Upper lobe of left lung (tissue), 6 donors: ENCODE measurements around the gene GDPGP1. TPM values are rescaled to one million over a fixed set of nuclear protein-coding genes. Genes with fewer than 3 reads are reported as not detected.
A peak's percentile ranks its signal among the peaks of the same experiment; 100 is the strongest.

ENCODE experiments used
- ATAC-seq, 2 donors: fragments of 200-7000 bp; cut with Tn5 transposase; one replicate each; pipeline ENCODE4 v1.9.1; 2022; ENCODE audit warnings: mild to moderate bottlenecking in 2 of 2, moderate library complexity in 2 of 2; ENCODE audit not compliant: low FRiP score in 2 of 2
- DNase-seq, 2 donors: peaks; one replicate each; pipeline ENCODE4 v3.0.0-alpha.2; 2019 to 2020
- H3K27ac ChIP-seq, 4 donors: fragments of 200-600 bp; sonication (generic); one replicate each; pipeline ENCODE4 v1.5.1; 2016 to 2019
- H3K27me3 ChIP-seq, 4 donors: fragments of 200-600 bp; sonication (generic); one replicate each; pipeline ENCODE4 v1.5.1; 2017 to 2019
- H3K36me3 ChIP-seq, 4 donors: fragments of 200-600 bp; sonication (generic); one replicate each; pipeline ENCODE4 v1.5.1; 2016 to 2019
- H3K4me1 ChIP-seq, 4 donors: fragments of 200-600 bp; sonication (generic); one replicate each; pipeline ENCODE4 v1.5.1; 2018 to 2019
- H3K4me3 ChIP-seq, 4 donors: fragments of 200-600 bp; sonication (generic); one replicate each; pipeline ENCODE4 v1.5.1; 2017 to 2019; ENCODE audit warnings: mild to moderate bottlenecking in 2 of 4, moderate library complexity in 1 of 4
- H3K9me3 ChIP-seq, 4 donors: fragments of 200-600 bp; sonication (generic); one replicate each; pipeline ENCODE4 v1.5.1; 2018 to 2019
- EP300 ChIP-seq, 4 donors: sonication (generic); formaldehyde crosslinking; IDR thresholded peaks; one replicate each; pipeline ENCODE4 v1.5.1; 2017; ENCODE audit warnings: antibody characterized with exemption in 4 of 4, control low read depth in 2 of 4
- POLR2A ChIP-seq, 4 donors: fragments of 450-650 bp; IDR thresholded peaks; one replicate each; pipeline ENCODE4 v1.5.1; 2016 to 2017; ENCODE audit warnings: antibody characterized with exemption in 4 of 4, mild to moderate bottlenecking in 2 of 4
- POLR2AphosphoS5 ChIP-seq, 2 donors: sonication (generic); formaldehyde crosslinking; IDR thresholded peaks; one replicate each; pipeline ENCODE4 v1.5.1; 2017; ENCODE audit warnings: antibody characterized with exemption in 2 of 2
- WGBS, 2 donors: methylation state at CpG; one replicate each; pipeline ENCODE4 v1.1.5; 2017 to 2018; 5-methylcytosine and 5-hydroxymethylcytosine counted together
- small RNA-seq, 4 donors: library from RNA; depleted of rRNA; stranded (forward); fragments of <200 nt; gene quantifications; one replicate each; pipeline ENCODE3, GENCODE V24; 2016
- total RNA-seq, 6 donors: library from RNA; depleted of rRNA in 4 of 6; stranded (reverse); fragments of >200 nt in 4 of 6; gene quantifications; one replicate each; pipeline versions ENCODE4 v1.1.0 to v1.2.1, GENCODE V29; 2016 to 2021
- TF ChIP-seq, protein P1 (sequence below), 6 experiments: fragments of 450-650 bp in 4 of 6; fragments of 200-600 bp in 2 of 6; sonication (generic) in 2 of 6; IDR thresholded peaks; one replicate each; pipeline ENCODE4 v1.5.1; 2016 to 2019; ENCODE audit warnings: antibody characterized with exemption in 6 of 6
- donor health status: DM: no; HTN: no; CAD: no; lungs with moderate emphysema.
- donor health status: DM: no; HTN: yes; CAD: no; lungs with severe emphysema.

Gene GDPGP1
- total RNA-seq, 6 donors from 2014 or later: 7.2 to 27.2 (median 10.3) TPM

DNA sequence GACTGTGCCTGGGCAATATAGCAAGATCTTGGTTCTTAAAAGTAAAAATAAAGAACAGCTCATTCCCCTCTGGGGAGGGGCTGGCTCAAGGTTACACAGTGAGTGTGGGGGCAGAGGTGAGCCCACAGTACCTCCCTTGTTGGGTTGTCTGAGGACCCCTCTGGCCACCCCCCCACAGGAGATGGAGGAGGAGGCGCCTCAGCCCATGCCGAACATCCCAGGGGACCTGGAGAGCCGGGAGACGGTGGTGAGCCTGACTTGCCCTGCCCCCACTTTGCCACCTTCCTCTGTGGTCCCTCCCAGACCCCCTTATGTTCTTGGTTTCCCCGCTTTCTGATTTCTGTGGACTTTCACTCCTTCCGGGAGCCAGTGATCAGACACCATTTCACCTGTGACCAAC, 60.1 kb downstream of the GDPGP1 start:
- no peak overlapping the region for H3K27ac ChIP-seq
- 84 to 88% methylated on average over 6 of the region's 6 CpGs for WGBS, 2 donors

DNA sequence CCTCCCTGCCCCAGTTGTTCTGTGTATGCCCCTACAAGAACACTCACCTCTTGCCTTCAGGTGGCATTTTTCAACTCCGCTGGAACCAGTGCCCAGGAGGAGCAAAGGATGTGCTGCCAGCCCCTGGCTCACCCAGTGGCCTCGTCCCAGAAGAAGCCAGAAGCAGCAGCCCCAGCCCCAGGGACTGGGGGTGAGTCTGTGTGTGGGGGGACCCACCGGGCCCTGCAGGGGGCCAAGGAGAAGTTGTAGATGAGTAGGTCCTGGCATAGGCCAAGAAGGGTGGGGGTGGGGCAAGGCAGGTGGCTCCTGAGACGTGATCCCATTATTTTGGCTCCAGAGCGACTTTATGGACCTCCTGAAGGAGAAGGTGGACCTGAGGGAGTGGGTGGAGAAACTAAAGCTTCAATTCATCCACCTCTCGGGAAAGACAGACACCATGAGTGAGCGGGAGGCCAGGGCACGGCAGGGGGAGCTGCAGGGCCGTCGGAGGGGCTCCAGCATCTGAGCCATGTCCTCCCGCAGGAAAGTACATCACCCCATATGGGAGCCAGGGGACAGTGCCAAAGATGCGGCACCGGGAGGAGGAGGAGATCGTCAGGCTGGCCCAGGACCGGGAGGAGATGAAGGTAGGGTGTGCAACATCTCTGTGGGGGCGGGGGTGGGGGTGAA, 60.7 kb downstream of the GDPGP1 start:
- H3K9me3 ChIP-seq: no peaks in the 10 kb centered on the region
- no peak overlapping the region for H3K27ac ChIP-seq
- H3K36me3 ChIP-seq: no peaks in the 10 kb centered on the region
- DNase-seq (peak in 1 of 2 donors; percentile 70), ATAC-seq (peak in 1 of 2 donors; percentile 15)
- WGBS, 2 donors: 74 to 80% methylated on average over 13 of the region's 16 CpGs
- H3K4me1 ChIP-seq: peaks cover 0 to 9% (median 0%) of the 10 kb centered on the region in 4 donors
- H3K4me3 ChIP-seq: no peak overlapping the region
- no peak for TF ChIP-seq EP300 (IDR thresholded peaks at IDR 0.05)
- no peak for TF ChIP-seq POLR2A (IDR thresholded peaks at IDR 0.05)
- TF ChIP-seq, protein P1, sequence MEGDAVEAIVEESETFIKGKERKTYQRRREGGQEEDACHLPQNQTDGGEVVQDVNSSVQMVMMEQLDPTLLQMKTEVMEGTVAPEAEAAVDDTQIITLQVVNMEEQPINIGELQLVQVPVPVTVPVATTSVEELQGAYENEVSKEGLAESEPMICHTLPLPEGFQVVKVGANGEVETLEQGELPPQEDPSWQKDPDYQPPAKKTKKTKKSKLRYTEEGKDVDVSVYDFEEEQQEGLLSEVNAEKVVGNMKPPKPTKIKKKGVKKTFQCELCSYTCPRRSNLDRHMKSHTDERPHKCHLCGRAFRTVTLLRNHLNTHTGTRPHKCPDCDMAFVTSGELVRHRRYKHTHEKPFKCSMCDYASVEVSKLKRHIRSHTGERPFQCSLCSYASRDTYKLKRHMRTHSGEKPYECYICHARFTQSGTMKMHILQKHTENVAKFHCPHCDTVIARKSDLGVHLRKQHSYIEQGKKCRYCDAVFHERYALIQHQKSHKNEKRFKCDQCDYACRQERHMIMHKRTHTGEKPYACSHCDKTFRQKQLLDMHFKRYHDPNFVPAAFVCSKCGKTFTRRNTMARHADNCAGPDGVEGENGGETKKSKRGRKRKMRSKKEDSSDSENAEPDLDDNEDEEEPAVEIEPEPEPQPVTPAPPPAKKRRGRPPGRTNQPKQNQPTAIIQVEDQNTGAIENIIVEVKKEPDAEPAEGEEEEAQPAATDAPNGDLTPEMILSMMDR (IDR thresholded peaks at IDR 0.05): no peak
- no peak for TF ChIP-seq POLR2AphosphoS5 (IDR thresholded peaks at IDR 0.05)
- no peaks in the 10 kb centered on the region for H3K27me3 ChIP-seq

More for the DNA sequence above, 60.1 kb downstream of the GDPGP1 start:
- Histone ChIP-seq H3K27me3 (no peaks in the 10 kb centered on the region), H3K4me3 (no peak overlapping the region), H3K4me1 (peaks cover 0 to 9% (median 0%) of the 10 kb centered on the region in 4 donors), H3K9me3 (no peaks in the 10 kb centered on the region), H3K36me3 (no peaks in the 10 kb centered on the region)
- no peak for DNase-seq
- no peak for ATAC-seq
- TF ChIP-seq POLR2A (IDR thresholded peaks at IDR 0.05) (no peak), POLR2AphosphoS5 (IDR thresholded peaks at IDR 0.05) (no peak), EP300 (IDR thresholded peaks at IDR 0.05) (no peak)
- TF ChIP-seq, protein P1 (IDR thresholded peaks at IDR 0.05): no peak

DNA sequence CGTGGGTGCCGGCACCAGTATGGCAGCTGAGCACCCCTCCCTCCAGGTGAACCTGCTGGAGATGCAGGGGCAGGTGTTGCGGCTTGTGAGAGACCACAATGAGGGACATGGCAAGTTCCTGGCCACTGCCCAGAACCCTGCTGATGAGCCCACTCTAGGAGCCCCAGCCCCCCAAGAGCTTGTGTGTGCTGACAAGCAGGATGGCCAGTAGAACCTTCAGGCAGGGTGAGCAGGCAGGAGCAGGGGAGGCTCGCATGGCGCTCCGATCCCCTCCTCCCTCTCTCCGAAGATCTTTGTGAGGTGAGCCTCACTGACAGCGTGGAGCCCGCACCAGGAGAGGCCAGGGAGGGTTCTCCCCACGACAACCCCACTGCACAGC, 61.2 kb downstream of the GDPGP1 start:
- Histone ChIP-seq H3K4me1 (peaks cover 0 to 9% (median 0%) of the 10 kb centered on the region in 4 donors), H3K36me3 (no peaks in the 10 kb centered on the region), H3K9me3 (no peaks in the 10 kb centered on the region), H3K4me3 (no peak overlapping the region), H3K27ac (no peak overlapping the region), H3K27me3 (no peaks in the 10 kb centered on the region)
- DNase-seq (no peak), ATAC-seq (peak in 1 of 2 donors; percentile 37)
- TF ChIP-seq POLR2A (IDR thresholded peaks at IDR 0.05) (no peak), EP300 (IDR thresholded peaks at IDR 0.05) (no peak), POLR2AphosphoS5 (IDR thresholded peaks at IDR 0.05) (no peak)
- TF ChIP-seq, protein P1 (IDR thresholded peaks at IDR 0.05): no peak
- WGBS, 2 donors: 65 to 76% methylated on average over 10 of the region's 10 CpGs

Small RNA genes within 50 kb of the gene (small RNA-seq; reads per million reads assigned to genes)
- gene AC091167.3: 0 reads per million in 4 donors
- gene RN7SL736P: 0 reads per million in 4 donors

Other genes starting within 250 kb of the GDPGP1 start
- gene ZNF710, start 232.9 kb upstream of the GDPGP1 start, total RNA-seq: 10 to 100 TPM; 26.0 to 51.3 (median 44.5) TPM
- 10 to 100 TPM; 41.5 to 72.1 (median 48.7) TPM for gene IDH2, start 131.7 kb upstream of the GDPGP1 start, total RNA-seq
- gene SEMA4B, start 32.9 kb upstream of the GDPGP1 start, total RNA-seq: 10 to 100 TPM; 47.6 to 81.3 (median 55.9) TPM
- 10 to 100 TPM; 40.9 to 89.6 (median 75.5) TPM for gene CIB1, start 268 bp upstream of the GDPGP1 start, total RNA-seq
- under 1 TPM in 3 of 6 donors, not detected in 3; 0.39 to 0.89 (median 0.49) TPM for gene TTLL13, start 15.3 kb downstream of the GDPGP1 start, total RNA-seq
- gene NGRN, start 31.5 kb downstream of the GDPGP1 start, total RNA-seq: 10 to 100 TPM; 35.6 to 74.2 (median 62.6) TPM
- gene ZNF774, start 118.1 kb downstream of the GDPGP1 start, total RNA-seq: 1 to 10 TPM in 5 of 6 donors, under 1 TPM in 1; 1.00 to 8.4 (median 3.4) TPM
- gene IQGAP1, start 154.0 kb downstream of the GDPGP1 start, total RNA-seq: 100 to 1,000 TPM; 216 to 502 (median 344) TPM